Mucosa of rectum (tissue), 2 donors: Measurements from ENCODE around the gene TMEM61.
"Not testable (repeated sequence)": the region's sequence is repeated elsewhere in the genome, so short reads cannot be mapped to it uniquely, and the experiment has no call there.

Experiments
- H3K27ac ChIP-seq, 2 donors: one replicate each; pipeline ENCODE4 v1.7.0; 2013; ENCODE audit warnings: inconsistent platforms in 2 of 2, low read depth in 2 of 2, low read length in 2 of 2
- H3K27me3 ChIP-seq, 2 donors: one replicate each; pipeline ENCODE4 v1.7.0; 2013; ENCODE audit warnings: low read length in 2 of 2; ENCODE audit not compliant: control insufficient read depth in 2 of 2, insufficient read depth in 2 of 2
- H3K36me3 ChIP-seq, 2 donors: one replicate each; pipeline ENCODE4 v1.7.0; 2013; ENCODE audit warnings: low read length in 2 of 2; ENCODE audit not compliant: control insufficient read depth in 2 of 2, insufficient read depth in 2 of 2
- H3K4me1 ChIP-seq, 2 donors: one replicate each; pipeline ENCODE4 v1.7.0; 2013; ENCODE audit warnings: low read length in 2 of 2, mild to moderate bottlenecking in 1 of 2; ENCODE audit not compliant: control insufficient read depth in 2 of 2, insufficient read depth in 2 of 2
- H3K4me3 ChIP-seq, 2 donors: one replicate each; pipeline ENCODE4 v1.7.0; 2013; ENCODE audit warnings: low read length in 2 of 2
- H3K9ac ChIP-seq, 2 donors: one replicate each; pipeline ENCODE4 v1.7.0; 2013; ENCODE audit warnings: low read length in 2 of 2, low read depth in 1 of 2, mild to moderate bottlenecking in 1 of 2
- H3K9me3 ChIP-seq, 2 donors: one replicate each; pipeline ENCODE4 v1.7.0; 2013; ENCODE audit warnings: low read length in 2 of 2; ENCODE audit not compliant: control insufficient read depth in 2 of 2
- donor health status: healthy.
- donor health status: Normal muscosa, but diverticular disease.

TMEM61 gene

GRCh38 chr1:55012661-55013060 is 32.2 kb downstream of the TMEM61 start:
- Histone ChIP-seq H3K27ac (no peak overlapping the region), H3K9ac (no peak overlapping the region), H3K27me3 (peaks cover 0 to 2% of the 10 kb centered on the region in 2 donors), H3K9me3 (no peaks in the 10 kb centered on the region), H3K4me1 (no peaks in the 10 kb centered on the region), H3K4me3 (no peak overlapping the region), H3K36me3 (no peaks in the 10 kb centered on the region)

GRCh38 chr1:55015123-55015522 is 34.7 kb downstream of the TMEM61 start:
- Histone ChIP-seq H3K36me3 (no peaks in the 10 kb centered on the region), H3K27me3 (peaks cover 0 to 2% of the 10 kb centered on the region in 2 donors), H3K9me3 (no peaks in the 10 kb centered on the region), H3K27ac (no peak overlapping the region), H3K4me1 (no peaks in the 10 kb centered on the region), H3K4me3 (no peak overlapping the region), H3K9ac (no peak overlapping the region)

GRCh38 chr1:55015731-55016620 is 35.5 kb downstream of the TMEM61 start:
- Histone ChIP-seq H3K27ac (no peak overlapping the region), H3K36me3 (no peaks in the 10 kb centered on the region), H3K4me3 (no peak overlapping the region), H3K9ac (no peak overlapping the region), H3K27me3 (peaks cover 0 to 2% of the 10 kb centered on the region in 2 donors), H3K9me3 (no peaks in the 10 kb centered on the region), H3K4me1 (no peaks in the 10 kb centered on the region)

- Histone ChIP-seq H3K27ac (no peak overlapping the region), H3K4me3 (no peak overlapping the region), H3K27me3 (peaks cover 0 to 2% of the 10 kb centered on the region in 2 donors), H3K9me3 (no peaks in the 10 kb centered on the region), H3K9ac (no peak overlapping the region), H3K4me1 (peaks cover 0 to 3% of the 10 kb centered on the region in 2 donors), H3K36me3 (no peaks in the 10 kb centered on the region)
Measured at GRCh38 chr1:55018395-55018794, 38.0 kb downstream of the TMEM61 start.

GRCh38 chr1:55021942-55022546 is 41.6 kb downstream of the TMEM61 start:
- Histone ChIP-seq H3K27ac (no peak overlapping the region), H3K4me3 (no peak overlapping the region), H3K4me1 (peaks cover 0 to 3% of the 10 kb centered on the region in 2 donors), H3K36me3 (no peaks in the 10 kb centered on the region), H3K9ac (no peak overlapping the region), H3K27me3 (no peaks in the 10 kb centered on the region), H3K9me3 (no peaks in the 10 kb centered on the region)

GRCh38 chr1:55024163-55024562 is 43.7 kb downstream of the TMEM61 start:
- not testable (repeated sequence) for H3K27ac ChIP-seq, H3K4me3 ChIP-seq, H3K27me3 ChIP-seq, H3K36me3 ChIP-seq, H3K9ac ChIP-seq, H3K9me3 ChIP-seq, H3K4me1 ChIP-seq

GRCh38 chr1:55026682-55027081 is 46.3 kb downstream of the TMEM61 start:
- H3K36me3 ChIP-seq, H3K27ac ChIP-seq, H3K9ac ChIP-seq, H3K4me1 ChIP-seq, H3K27me3 ChIP-seq, H3K9me3 ChIP-seq, H3K4me3 ChIP-seq: not testable (repeated sequence)

GRCh38 chr1:55031098-55031497 is 50.7 kb downstream of the TMEM61 start:
- H3K4me3 ChIP-seq, H3K9me3 ChIP-seq, H3K27ac ChIP-seq, H3K4me1 ChIP-seq, H3K9ac ChIP-seq, H3K36me3 ChIP-seq: not testable (repeated sequence)
- peaks cover 0 to 11% of the 10 kb centered on the region in 2 donors for H3K27me3 ChIP-seq

- no peak overlapping the region for H3K4me3 ChIP-seq
- H3K27me3 ChIP-seq = peaks cover 0 to 13% of the 10 kb centered on the region in 2 donors
- no peak overlapping the region for H3K27ac ChIP-seq
- no peaks in the 10 kb centered on the region for H3K9me3 ChIP-seq
- no peaks in the 10 kb centered on the region for H3K36me3 ChIP-seq
- no peaks in the 10 kb centered on the region for H3K4me1 ChIP-seq
- H3K9ac ChIP-seq = no peak overlapping the region
Measured at GRCh38 chr1:55033265-55033614, 52.8 kb downstream of the TMEM61 start.

GRCh38 chr1:55034476-55035133 is 54.2 kb downstream of the TMEM61 start:
- H3K27me3 ChIP-seq = peaks cover 0 to 22% of the 10 kb centered on the region in 2 donors
- no peak overlapping the region for H3K9ac ChIP-seq

More at GRCh38 chr1:55034476-55035133, 54.2 kb downstream of the TMEM61 start:
- Histone ChIP-seq H3K9me3 (no peaks in the 10 kb centered on the region), H3K27ac (no peak overlapping the region), H3K4me3 (no peak overlapping the region), H3K4me1 (peaks cover 0 to under 1% of the 10 kb centered on the region in 2 donors), H3K36me3 (no peaks in the 10 kb centered on the region)
